Femur (tissue), 1 donor: Measurements from ENCODE around the gene SLC25A43.
"Not testable (repeated sequence)": the region's sequence is repeated elsewhere in the genome, so short reads cannot be mapped to it uniquely, and the experiment has no call there.

Experiments
- DNase-seq: peaks from one replicate; pipeline ENCODE4 v3.0.0-alpha.2; 2017

Gene SLC25A43

DNA sequence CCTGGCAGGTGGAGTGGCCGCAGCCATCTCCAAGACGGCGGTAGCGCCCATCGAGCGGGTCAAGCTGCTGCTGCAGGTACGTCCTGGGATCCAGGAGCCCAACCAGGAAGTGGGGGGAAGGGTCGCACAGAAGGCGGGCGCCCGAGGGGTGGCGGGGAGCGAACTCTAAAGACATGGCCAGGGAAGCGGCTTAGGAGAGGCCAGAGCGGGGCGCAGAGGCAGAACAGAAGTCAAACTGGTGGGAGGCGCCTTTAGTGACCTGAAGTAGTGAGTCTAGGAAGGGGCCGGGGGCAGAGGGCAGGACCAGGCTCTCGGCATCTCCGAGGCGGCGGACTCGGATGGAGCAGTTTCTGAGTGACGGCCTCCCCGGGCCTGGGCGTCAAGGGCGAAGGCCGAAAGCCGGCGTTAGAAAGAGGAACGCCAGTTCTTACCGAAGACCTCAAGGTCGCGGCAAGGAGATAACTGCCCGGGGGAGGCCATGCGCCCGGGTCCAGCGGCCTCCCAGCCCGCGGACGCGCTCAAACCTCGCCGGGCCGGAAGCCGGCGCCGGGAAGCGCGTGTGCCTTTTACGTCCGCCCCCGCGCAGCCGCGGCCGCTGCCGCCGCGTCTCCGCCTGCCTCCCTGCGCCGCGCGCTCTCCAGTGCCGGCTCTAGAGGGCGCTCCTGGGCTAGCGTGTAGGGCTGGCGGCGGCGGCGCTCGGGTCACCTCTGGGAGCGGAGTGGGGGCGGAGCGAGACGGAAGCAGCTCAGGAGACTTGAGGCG lies 69.6 kb downstream of the SLC25A43 start:
- peak; percentile 91 for DNase-seq

DNA sequence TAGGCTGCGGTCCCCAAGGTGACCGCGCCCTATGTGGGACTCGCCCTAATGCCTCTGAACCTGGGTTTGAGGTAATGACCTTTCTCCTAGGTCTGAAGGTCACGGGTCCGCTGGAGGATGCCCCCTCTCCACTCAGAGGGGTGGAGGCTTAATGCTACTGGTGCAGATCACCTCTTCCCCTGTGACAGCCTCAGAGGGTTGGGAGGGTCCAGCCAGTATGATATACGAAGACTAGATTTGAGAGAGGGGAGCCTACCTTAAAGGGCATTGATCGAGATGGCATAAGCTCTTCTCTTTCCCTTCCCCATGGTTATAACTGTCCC lies 70.1 kb downstream of the SLC25A43 start:
- DNase-seq, result no peak

DNA sequence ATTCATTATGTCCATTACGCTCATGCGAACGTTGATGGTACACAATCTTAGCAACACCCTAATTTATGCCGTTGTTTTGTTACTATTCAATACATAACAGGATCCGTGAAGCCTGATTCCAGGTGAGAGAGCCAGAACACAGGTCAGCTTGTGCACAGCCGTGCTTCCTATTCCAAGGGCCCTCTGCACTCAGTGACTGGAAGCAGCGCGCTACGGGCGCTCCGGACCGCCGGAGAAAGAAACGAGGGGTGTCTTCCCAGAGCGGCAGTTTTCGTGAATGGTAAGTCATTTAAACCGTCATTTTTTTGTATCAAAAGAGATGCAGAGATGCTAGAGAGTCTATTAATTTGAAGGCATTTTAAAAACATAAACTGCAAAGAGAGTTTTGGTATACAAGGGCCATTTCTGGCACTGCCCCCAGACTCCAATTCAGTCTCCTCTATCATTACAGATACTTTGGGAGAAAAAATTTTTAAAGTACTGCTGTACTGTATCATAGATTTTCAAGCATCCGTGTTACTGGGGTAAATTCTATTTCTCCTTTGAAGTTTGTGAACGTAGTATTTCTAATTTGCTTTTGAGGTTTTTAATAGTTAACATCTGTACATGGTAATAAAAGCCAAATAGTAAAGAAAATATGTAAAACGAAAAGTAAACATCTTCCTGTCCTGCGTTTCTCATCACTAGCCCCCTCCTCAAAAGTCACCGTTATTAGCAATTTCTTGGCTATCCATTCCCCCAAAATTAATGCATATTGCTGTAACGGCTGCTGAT lies 75.7 kb downstream of the SLC25A43 start:
- DNase-seq, result no peak

DNA sequence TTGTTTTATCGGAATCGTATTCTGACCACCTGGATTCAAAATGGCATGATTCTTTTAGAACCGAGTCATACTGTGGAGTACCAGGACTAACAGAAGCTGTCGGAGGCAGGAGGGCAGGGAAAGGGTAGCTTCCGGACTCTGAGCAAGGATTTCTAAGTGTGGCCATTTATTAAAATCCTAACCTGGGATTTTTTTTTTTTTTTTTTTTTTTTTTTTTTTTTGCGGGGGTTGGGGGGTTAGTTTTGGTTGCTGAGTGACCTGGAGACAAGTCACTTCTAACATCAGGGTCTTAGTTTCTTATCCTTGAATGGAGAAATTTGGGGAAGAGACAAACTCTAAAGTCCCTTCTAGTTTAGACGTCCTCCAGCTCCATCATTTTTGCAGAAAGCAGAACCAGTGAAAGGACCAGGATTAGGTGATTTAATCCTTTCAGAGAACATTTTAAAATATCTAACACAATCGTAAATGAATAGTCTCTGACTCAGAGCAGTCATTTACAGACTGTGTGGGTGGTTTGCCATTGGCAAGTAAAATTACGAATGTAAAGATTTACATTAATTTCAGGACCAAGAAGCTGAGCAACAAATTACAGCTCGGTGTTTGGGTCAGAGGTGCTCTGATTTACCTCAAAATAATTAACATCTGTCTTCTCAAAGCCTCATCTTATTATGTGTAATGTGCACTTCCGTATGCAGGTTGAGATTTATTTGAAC lies 76.4 kb downstream of the SLC25A43 start:
- DNase-seq, result no peak

DNA sequence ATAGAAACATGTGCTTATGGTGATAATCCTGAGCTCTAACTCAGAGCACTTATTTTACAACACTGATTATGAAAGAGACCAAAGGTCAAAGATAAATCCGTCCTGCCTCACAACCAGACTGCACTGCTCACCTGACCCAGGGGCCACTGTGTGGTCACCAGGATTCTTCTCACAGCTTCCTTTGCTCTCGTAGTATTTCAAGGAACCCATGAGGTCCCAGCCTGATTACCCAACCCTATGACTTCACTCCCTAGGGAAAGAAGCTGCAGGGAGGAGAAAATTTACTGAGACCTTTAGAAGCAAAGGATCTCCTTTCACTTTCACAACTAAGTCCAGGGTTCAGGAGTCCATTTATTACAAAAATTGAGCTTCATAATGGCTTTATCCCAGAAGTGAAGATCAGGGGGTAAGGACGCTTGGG lies 78.7 kb downstream of the SLC25A43 start:
- DNase-seq, result no peak

DNA sequence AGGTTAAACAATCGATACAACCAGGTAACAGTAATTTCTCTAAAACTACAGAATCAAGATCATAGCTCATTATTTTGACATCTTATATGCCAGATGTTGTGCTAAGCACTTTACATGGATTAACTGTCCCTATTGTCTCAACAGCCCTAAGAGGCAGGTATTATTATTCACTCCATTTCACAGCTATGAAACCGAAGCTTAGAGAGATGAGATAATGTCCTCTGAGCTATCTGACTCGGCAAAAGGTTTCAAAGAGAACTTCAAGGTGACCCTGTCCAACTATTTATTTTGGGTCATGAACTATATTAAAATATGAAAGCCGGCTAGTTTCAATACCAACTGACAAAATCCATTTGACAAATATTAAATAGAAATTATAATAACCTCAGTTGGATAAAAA lies 79.4 kb downstream of the SLC25A43 start:
- no peak for DNase-seq

DNA sequence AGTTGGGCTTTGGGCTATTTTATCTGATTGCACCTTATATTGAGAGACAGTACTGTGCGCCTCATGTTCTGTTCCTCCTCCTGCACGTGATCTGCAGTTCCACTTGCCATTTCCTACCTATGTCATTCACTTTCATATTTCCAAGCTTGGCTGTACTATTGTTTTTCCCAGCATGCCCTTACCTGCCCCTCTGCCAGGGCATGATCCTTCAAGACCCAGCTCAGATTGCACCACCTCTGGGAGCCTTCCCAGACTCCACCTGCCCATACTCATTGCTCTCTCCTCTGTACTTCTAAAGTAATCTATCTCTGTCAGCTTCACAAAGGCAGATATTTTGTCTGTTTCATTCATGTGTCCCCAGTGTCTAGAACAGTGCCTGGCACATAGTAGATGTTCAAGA lies 80.7 kb downstream of the SLC25A43 start:
- DNase-seq, result no peak

DNA sequence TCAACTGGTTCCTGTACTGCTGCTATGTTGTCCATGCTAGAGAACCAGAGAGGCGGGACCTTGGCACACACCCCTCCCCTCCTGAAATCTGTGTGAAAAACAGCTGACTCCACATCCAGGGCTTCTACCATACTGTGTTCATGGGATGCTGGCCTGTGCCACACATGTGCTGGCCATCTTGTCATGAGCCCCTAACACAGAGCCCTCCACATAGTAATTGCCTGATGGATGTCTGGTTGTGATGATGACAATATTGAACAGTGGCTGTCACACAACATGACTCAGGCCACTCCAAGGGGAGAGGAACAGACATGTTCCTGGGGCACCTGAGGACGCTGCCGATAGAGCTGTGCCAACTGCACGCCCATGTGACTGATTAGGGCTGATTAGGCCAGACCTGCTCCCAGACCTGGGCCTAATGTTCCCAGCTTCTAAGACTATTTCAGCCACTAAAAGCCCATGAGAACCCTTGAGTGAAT lies 82.2 kb downstream of the SLC25A43 start:
- DNase-seq, result no peak

GRCh38 chrX:119482041-119482440 lies 82.9 kb downstream of the SLC25A43 start:
- DNase-seq, result no peak

DNA sequence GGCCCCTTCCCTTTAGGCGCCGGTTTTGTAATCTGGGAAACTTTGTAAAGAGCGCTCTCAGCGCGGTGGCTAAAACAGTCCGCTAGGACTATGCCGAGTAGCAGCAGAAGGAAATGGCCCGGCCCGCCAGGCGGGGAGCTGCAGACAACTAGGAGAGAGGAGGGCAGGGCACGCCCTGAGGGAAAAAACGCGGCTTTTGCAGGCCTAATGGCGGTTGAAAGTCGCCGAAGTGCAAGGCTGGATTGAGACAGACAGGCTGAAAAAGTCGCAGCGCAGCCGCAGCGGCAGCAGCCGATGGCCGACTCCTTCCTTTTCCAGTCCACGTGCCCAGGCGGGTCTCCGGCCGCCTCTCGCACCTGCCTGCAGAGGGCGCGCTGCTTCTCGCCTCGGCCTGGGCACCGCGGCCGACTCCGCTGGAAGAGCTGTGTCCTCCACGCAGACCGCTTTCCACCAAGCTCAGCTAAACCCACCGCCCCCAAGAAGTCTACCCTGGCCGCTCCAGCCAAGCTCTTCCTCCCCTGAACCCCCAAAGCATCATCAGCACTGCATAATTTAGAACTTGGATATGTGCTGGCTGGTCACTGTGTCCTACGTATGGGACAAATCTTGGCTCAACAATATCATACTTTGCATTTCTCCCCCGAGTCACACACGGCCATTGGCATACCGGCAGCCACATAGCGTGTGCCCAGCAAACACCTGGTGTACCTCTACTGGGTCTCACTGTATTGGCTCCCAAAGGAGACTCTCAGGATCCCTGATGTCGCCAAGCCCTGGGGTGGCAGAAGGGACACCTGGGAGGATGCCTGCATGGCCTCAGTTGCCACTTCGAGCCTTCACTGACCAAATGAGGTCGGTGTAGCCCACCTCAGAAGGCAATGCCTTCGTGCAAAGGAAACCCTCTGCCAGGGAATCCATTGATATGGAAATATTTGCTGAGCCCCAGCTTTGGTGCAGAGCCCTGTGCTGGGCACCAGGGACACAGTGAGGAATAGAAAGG lies 83.6 kb downstream of the SLC25A43 start:
- DNase-seq, result peak; percentile 52

- DNase-seq, result no peak
These were observed 87.6 kb downstream of the SLC25A43 start for GRCh38 chrX:119486745-119487144.

GRCh38 chrX:119487766-119488165 lies 88.6 kb downstream of the SLC25A43 start:
- not testable (repeated sequence) for DNase-seq

- peak; percentile 36 for DNase-seq
These were observed 89.6 kb downstream of the SLC25A43 start for GRCh38 chrX:119488749-119489148.

- no peak for DNase-seq
These were observed 90.3 kb downstream of the SLC25A43 start for GRCh38 chrX:119489212-119490074.

DNA sequence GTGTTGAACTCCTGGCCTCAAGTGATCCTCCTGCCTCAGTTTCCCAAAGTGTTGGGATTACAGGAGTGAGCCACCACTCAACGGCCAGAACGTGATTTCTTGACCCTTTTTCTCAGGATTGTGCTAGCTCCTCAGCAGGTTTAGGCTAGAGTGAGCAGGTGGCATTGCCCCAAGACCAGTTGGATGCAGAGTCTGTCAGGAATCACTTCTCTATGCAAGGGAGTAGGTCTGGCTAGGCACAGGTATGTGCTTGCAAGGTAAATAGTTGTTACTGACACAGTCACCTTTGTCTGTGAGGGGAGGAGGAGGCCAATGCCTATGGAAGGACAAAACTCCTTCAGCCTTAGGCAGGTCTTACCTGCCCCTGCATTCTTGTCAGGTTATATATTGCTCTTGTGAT lies 93.3 kb downstream of the SLC25A43 start:
- DNase-seq, result no peak

DNA sequence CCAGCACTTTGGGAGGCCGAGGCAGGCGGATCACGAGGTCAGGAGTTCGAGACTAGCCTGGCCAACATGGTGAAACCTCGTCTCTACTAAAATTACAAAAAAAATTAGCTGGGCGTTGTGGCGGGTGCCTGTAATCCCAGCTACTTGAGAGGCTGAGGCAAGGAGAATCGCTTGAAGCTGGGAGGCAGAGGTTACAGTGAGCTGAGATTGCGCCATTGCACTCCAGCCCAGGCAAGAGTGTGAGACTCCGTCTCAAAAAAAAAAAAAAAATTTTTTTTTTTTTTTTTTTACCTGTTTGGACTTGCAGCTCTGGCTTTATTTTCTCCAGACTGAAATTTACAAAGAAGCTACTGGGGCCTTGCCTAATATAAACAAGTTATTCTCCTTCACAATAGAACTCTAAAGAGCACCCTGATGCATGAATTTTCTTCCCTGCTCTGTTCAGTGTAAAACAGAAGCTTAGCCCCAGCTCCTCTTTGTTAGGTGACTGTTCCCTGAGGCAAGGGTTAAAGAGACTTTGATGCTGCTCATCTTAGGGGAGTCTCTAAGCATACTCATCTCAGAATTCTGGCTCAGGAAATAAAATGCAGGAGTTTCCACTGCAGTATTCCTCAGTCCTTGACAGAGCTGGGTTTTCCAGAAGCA lies 94.8 kb downstream of the SLC25A43 start:
- not testable (repeated sequence) for DNase-seq

DNA sequence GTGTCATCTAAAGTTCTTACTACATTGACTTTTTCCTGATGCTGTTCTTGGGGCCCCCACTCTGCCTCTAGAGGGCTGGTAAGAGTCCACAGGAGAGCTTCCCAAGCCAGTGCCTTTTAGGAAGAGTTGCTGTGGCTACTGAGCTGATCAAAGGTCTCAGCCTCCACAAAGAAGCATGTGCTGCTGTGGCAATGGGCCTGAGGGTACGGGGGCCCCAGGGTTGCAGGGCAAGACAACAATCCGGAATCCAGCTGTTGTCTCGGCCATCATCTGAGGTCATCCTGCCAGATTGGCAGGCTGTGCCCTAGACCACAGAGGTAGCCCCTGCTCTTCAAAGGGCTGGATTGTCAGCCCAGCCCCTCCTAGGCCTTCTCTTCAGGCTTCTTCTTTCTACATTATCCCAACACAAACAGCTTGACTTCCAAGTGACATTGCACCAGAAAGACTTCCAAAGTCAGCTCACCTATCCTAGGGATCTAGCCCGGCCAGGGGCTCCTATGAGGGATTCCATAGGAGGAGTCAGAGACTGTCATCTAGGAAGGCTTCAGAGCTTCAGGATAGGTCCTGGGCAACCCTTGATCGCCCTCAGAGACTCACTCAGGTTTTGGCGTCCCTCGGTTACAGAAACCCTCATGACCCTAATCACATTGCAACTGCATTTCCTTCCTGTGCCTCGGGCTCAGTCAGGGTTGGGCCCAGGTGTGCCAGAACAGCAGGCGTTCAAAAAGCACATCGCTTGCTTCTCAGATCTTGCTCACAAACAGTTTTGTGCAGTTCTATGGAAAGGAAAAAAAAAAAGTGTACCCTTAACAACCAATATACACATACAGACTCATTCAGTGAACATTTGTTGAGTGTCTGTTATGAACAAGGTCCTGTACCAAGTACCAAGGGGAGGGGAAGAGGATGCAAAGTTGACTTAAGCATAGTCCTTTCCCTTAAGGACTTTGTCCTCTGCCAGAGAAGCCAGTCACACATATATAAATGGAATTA lies 96.9 kb downstream of the SLC25A43 start:
- DNase-seq, result no peak

GRCh38 chrX:119497185-119497584 lies 98.0 kb downstream of the SLC25A43 start:
- no peak for DNase-seq

- no peak for DNase-seq
These were observed 101.1 kb downstream of the SLC25A43 start for GRCh38 chrX:119500061-119500800.
